Erythroblast (primary cell): ENCODE data around the gene DENND4C.

Experiments used
- DNase-seq, 2 experiments: peaks; one replicate each; lab custom pipeline; 2025; lab: John Stamatoyannopoulos, UW
- GATA1 ChIP-seq: IDR thresholded peaks from 2 replicates; pipeline ENCODE4 v1.6.1; 2011; ENCODE audit warnings: low read depth, mild to moderate bottlenecking, control low read depth, low read length, moderate library complexity
- POLR2A ChIP-seq: IDR thresholded peaks from 2 replicates; pipeline ENCODE4 v1.6.1; 2011; ENCODE audit warnings: mild to moderate bottlenecking, low read length

DENND4C gene

DNA sequence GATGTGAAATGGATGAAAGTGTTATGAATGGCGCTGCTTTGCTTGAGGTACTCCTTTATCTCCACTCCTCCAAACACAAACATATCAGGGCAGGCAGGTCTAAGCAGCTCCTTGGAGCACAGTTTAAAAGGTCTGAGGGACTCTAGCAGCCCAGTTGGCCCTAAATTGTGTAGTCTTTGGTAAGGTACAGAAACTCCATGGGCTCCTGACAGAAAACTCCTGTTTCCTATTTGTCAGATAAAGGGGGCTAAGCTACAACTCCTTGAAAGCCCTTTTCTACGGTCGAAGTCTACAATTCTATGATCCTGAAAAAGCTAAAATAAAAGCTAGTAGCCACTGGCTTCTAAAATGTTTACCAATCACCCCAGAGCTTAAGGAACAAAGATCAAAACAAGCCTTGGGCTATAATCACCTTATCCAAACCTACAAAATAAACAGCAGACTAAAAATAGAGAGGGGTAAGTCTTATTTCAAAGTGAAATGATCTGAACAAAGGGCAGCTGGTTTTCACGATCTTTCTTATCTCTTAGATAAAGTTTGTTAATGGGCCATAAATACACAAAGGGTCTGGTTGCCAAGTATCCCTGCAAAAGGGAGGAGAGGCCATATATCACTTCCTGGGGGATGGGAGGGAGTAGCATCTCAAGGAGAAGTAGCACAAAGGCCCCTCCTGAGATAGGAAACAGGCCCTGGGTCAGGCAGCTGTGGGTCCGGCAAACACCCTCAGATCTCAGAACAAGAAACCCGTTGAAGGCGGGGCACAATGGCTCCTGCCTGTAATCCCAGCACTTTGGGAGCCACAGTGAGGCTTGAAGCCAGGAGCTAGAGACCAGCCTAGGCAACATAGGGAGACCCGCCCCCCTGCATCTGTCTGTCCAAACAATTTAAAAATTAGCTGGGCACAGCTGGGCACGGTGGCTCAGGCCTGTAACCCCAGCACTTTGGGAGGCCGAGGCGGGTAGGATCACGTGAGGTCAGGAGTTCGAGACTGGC, 28.3 kb upstream of the DENND4C start:
- DNase-seq: peak in 1 of 2 experiments; percentile 32
- TF ChIP-seq GATA1 (no peak), POLR2A (no peak)

DNA sequence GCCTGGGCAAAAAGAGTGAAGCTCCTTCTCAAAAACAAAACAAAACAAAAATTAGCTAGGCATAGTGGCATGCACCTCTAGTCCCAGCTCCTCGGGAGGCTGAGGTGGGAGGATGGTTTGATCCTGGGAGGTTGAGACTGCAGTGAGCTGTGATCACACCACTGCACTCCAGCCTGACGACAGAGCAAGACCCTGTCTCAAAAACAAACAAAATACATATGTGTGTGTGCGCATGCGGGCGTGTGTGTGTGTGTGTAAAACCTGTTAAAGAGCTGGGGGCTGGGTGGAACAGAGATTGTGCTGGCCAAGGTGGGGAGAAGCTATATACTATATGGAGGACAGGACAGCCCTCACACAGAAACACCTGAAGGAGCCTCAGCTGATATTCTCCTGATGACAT, 27.4 kb upstream of the DENND4C start:
- no peak for TF ChIP-seq POLR2A
- TF ChIP-seq GATA1: no peak

GRCh38 chr9:19208653-19209052, 21.8 kb upstream of the DENND4C start:
- no peak for TF ChIP-seq POLR2A
- TF ChIP-seq GATA1: no peak
- DNase-seq: no peak

More for the DNA sequence above, 27.4 kb upstream of the DENND4C start:
- no peak for DNase-seq

GRCh38 chr9:19209188-19209587, 21.3 kb upstream of the DENND4C start:
- DNase-seq: no peak
- TF ChIP-seq GATA1 (no peak), POLR2A (no peak)

DNA sequence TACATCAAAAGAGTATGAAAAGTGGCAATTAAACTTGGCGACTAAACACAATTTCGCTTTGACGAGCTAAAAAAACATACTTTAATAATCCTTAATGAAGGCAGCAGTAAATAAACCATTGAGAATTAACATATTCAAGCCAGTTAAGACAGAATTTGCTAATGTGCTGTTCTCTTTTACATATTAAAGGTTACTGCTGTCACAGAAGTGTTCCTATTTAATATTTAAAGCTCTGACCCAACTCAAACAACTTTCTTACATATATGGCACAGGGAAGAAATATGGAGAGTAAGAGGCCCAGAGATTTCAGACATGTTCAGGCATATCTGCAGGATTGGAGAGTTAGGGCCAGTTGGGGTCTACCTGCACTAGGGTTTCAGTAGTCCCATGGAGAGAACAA, 16.7 kb upstream of the DENND4C start:
- no peak for TF ChIP-seq GATA1
- TF ChIP-seq POLR2A: no peak
- DNase-seq: no peak

DNA sequence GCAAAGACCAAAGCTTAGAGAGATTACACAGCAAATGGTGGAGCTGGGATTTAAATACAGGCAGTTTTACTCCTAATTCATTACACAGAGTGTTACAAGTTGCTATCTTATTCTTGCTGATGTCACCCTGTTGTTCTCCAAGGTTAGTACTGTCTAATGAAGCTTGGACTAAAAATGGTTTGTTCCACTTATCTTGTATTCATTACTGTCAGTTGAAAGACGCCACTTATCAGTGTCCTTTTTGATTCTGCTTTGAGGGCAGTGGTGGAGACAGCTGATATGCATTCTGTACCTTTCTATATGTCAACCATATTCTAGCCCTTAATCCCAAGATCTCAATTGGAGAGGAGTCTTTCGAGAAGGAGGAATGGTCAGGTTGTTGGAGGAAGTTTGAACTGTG, 14.0 kb upstream of the DENND4C start:
- peak; percentile 52 to 87 for DNase-seq
- TF ChIP-seq POLR2A: peak; percentile 66
- no peak for TF ChIP-seq GATA1

- no peak for DNase-seq
- TF ChIP-seq POLR2A (no peak), GATA1 (no peak)
Measured at GRCh38 chr9:19221326-19221725, 9.2 kb upstream of the DENND4C start.

- DNase-seq: peak; percentile 52 to 82
- TF ChIP-seq POLR2A (peak; percentile 19), GATA1 (no peak)
Measured at GRCh38 chr9:19223724-19224123, 6.8 kb upstream of the DENND4C start.

GRCh38 chr9:19224563-19224962, 5.9 kb upstream of the DENND4C start:
- TF ChIP-seq GATA1: no peak
- TF ChIP-seq POLR2A: no peak
- no peak for DNase-seq

- DNase-seq: no peak
- TF ChIP-seq GATA1: no peak
- no peak for TF ChIP-seq POLR2A
Measured at GRCh38 chr9:19229595-19230354, 718 bp upstream of the DENND4C start.

GRCh38 chr9:19231126-19231903, 822 bp downstream of the DENND4C start:
- peak; percentile 51 to 71 for DNase-seq
- TF ChIP-seq POLR2A (no peak), GATA1 (no peak)

DNA sequence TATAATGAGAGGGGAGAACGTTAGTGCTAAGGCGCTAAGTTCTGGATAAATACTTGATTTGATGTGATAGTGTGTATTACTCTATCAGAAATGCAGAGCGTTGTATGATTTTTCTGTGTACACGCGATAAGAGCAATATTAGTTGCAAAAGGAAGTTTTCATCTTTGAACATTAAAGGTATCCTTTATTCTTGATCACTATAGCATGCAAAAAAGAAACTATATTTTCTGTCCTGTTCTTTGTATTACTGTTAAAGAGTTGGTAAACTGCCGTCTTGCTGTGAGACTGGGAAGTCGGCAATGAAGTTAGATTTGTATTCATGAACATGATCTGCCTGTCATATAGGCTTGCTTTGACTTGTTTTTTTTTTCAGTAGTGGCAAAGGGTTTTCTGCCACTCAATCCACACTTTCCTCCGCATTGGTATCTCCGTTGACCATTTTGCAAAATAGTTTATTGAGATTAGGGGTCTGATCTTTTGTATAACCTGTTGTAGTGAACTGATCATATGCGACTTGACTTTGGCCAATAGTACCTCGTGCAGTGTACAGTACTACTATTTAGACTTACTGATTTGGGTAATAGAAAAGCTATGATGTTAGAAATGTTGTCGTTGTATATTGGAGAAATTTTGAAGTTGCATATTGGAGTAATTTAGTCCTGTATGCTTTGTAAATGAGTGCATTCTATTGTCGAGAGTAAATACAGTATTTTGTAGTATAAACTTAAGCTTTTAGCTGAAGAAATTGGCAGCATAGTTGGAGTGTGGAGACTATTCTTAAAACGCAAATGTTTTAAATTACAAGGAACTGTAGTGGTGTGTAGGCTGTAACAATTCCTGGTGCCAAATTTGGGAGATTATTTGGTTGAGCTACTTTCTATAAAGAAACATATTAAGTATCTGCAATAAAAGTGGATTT, 1.7 kb downstream of the DENND4C start:
- DNase-seq: peak; percentile 48 to 55
- no peak for TF ChIP-seq POLR2A
